Femur (tissue), 1 donor: Measurements from ENCODE around the gene LRP4.
"Not testable (repeated sequence)": the region's sequence is repeated elsewhere in the genome, so short reads cannot be mapped to it uniquely, and the experiment has no call there.

Source experiments
- DNase-seq: peaks from one replicate; pipeline ENCODE4 v3.0.0-alpha.2; 2017

LRP4 gene, protein sequence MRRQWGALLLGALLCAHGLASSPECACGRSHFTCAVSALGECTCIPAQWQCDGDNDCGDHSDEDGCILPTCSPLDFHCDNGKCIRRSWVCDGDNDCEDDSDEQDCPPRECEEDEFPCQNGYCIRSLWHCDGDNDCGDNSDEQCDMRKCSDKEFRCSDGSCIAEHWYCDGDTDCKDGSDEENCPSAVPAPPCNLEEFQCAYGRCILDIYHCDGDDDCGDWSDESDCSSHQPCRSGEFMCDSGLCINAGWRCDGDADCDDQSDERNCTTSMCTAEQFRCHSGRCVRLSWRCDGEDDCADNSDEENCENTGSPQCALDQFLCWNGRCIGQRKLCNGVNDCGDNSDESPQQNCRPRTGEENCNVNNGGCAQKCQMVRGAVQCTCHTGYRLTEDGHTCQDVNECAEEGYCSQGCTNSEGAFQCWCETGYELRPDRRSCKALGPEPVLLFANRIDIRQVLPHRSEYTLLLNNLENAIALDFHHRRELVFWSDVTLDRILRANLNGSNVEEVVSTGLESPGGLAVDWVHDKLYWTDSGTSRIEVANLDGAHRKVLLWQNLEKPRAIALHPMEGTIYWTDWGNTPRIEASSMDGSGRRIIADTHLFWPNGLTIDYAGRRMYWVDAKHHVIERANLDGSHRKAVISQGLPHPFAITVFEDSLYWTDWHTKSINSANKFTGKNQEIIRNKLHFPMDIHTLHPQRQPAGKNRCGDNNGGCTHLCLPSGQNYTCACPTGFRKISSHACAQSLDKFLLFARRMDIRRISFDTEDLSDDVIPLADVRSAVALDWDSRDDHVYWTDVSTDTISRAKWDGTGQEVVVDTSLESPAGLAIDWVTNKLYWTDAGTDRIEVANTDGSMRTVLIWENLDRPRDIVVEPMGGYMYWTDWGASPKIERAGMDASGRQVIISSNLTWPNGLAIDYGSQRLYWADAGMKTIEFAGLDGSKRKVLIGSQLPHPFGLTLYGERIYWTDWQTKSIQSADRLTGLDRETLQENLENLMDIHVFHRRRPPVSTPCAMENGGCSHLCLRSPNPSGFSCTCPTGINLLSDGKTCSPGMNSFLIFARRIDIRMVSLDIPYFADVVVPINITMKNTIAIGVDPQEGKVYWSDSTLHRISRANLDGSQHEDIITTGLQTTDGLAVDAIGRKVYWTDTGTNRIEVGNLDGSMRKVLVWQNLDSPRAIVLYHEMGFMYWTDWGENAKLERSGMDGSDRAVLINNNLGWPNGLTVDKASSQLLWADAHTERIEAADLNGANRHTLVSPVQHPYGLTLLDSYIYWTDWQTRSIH (N-terminal part only)

DNA sequence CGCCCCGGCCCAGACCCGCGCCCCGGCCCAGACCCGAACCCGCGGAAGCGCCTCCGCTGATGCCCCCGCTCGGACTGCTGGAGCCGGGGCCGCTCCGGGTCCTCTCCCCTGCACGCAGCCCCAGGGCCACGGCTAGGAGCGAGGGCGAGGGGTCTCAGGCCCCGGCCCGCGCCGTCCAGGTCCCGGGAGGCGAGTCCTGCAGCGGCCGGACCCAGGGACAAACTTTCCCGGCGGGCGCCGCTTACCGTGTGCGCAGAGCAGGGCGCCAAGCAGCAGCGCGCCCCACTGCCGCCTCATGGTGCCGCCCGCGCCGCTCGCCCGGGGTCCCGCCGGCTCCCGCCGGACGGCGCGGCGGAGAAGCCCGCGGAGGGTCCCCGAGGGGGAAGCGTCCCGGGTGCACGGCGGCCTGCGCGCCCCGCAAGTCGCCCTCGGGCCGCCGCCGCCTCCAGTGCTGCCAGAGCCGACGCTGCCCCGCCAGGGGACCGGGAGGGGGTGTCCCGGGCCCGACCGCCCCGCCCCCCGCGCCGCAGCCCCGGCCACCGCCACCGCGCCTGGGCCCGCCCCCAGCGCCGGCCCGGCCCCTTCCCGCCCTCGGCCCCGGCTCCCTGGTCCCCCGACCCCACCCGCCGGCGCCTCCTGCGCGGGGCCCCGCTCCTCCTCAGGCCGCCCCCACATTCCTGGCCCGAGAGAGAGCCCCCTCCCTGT, at the start of gene LRP4:
Gene LRP4 (minus strand): TSS at position 468 of the 705 bp plus-strand sequence. CDS start 171 bp downstream, at position 297.
- peak; percentile 76 for DNase-seq

DNA sequence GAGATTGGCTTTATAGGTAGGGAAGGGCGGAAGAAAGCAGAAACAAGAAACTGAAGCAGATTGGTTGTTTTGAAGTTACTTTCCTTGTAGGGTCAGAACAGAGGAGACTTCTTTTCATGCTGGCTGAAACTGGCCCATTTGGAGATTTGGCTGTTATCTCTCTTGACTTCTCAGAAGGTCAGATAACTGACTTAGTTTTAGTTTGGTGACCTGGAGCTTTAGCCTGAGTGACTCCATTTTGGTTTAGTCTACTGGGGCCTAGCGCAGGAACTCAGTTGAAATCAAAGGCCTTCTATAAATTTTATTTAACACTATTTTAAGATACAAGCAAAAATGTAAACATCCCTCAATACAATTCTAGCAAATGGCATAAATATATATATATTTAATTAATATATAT, 49.6 kb upstream of the LRP4 start:
- DNase-seq: no peak

GRCh38 chr11:46966773-46967172, 48.4 kb upstream of the LRP4 start:
- no peak for DNase-seq

GRCh38 chr11:46963844-46964243, 45.5 kb upstream of the LRP4 start:
- DNase-seq: no peak

DNA sequence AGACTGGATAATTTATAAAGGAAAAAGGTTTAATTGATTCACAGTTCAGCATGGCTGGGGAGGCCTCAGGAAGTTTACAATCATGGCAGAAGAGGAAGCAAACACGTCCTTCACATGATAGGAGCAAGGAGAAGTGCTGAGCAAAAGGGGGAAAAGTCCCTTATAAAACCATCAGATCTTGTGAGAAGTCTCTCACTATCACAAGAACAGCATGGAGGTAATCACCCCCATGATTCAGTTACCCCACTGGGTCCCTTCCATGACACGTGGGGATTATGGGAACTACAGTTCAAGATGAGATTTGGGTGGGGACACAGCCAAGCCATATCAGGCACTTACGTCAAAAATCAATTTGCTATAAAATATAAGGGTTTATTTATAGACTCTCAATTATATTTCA, 43.5 kb upstream of the LRP4 start:
- DNase-seq: not testable (repeated sequence)

DNA sequence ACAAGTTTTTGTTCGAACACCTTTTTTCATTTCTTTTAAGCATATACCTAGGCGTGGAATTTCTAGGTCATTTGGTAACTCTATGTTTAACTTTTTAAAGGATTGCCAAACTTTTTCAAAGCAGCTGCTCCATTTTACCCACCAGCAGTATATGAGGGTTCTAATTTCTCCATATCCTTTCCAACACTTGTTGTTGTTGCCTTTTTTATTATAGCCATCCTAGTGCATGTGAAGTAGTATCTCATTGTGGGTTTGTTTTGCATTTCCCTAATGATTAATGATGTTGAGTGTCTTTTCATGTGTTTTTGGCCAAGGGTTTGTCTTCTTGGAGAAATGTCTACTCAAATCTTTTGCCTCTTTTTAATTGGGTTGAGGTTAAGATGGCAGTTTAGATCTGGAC, 42.7 kb upstream of the LRP4 start:
- no peak for DNase-seq

DNA sequence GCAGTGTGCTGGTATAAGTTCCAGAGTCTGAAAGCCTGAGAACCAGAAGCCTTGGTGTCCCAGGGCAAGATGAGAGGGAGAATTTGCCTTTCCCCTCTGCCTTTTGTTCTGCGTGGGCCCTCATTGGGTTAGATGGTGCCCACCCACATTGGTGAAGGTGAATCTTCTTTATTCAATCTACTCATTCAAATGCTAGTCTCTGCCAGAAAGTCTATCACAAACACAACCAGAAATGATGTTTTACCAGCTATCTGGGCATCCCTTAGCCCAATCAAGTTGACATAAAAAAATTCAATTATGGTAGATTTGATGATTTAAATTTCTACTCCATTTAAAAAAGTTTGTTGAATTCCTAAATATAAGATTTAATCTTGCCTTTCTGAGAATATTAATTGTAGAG, 40.4 kb upstream of the LRP4 start:
- no peak for DNase-seq

- no peak for DNase-seq
These were observed 34.7 kb upstream of the LRP4 start for GRCh38 chr11:46953093-46953492.

DNA sequence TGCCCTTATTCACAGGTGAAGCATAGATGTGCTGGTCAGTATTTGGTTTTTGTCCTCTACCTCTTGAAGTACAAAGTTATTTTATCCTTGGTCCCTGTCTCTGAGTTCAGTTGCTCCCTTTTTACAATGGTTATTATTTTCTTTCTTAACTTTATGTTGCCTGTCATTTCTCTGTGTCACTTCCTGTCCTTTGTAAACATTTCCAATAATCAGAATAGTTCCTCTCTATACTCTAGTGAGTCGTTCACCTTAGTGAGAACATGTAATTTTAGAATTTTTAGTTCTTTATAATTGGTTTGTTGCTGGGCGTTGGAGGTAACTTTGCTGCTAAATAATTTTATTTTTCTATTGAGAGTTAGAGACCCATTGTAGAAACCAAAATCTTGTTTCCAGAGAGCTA, 34.2 kb upstream of the LRP4 start:
- DNase-seq: no peak

DNA sequence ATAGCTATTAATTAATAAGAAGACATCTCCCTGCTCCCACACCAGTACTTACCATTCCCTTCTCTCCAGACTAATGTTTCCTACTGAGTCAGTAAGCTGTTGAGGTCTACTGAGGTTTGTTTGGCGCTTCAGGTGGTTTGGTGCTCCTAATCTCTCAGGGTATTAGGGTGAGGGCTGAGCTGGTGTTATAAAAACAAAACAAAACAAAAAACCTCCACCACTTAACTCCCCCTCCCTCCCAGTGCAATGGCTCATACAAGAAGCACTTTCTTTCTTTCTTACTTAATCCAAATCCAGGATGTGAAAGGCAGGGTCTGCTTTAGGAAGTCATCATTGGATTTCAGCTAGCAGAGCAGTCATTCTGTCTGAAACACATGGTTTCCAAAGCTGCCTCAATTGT, 33.5 kb upstream of the LRP4 start:
- no peak for DNase-seq

DNA sequence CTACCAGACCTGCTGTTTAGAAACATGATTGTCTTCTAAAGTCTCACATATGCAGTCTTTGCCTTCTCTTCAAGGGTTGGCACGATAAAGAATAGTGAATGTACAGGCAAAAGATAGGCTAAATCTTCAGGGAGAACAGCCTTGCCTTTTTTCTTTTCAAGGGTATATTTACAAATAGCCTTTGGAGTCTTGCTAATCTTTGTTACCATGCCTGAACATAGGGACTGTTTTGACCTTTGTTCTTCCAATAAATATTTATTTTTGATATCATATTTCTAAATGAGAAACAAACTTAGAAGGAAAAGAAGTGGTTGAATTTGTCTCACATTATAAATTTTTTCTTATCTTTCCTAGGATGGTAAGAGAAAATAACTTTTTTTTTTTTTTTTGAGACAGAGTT, 30.9 kb upstream of the LRP4 start:
- no peak for DNase-seq

GRCh38 chr11:46948378-46949131, 30.2 kb upstream of the LRP4 start:
- DNase-seq: no peak

- DNase-seq: no peak
These were observed 29.2 kb upstream of the LRP4 start for GRCh38 chr11:46947399-46948077.

- no peak for DNase-seq
These were observed 26.2 kb upstream of the LRP4 start for GRCh38 chr11:46944356-46945075.

DNA sequence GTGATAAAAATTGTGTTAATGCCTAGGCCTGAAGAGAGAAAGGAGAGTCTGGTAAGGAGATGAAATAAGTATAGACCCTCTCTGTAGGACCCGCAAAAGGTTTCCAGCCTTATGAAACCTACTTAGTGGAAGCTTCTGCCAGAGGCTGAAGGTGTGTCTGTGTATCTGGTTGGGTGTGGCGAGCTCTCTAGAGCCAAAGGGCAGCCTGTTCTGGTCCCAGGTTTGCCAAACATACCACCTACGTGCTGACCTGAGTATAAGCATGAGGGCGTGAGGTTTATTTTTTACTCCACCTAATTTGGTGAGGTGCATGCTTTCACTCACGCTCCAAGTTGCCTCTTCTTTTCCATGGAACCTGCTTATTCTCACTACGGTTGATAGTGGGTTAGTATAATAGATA, 23.8 kb upstream of the LRP4 start:
- no peak for DNase-seq

DNA sequence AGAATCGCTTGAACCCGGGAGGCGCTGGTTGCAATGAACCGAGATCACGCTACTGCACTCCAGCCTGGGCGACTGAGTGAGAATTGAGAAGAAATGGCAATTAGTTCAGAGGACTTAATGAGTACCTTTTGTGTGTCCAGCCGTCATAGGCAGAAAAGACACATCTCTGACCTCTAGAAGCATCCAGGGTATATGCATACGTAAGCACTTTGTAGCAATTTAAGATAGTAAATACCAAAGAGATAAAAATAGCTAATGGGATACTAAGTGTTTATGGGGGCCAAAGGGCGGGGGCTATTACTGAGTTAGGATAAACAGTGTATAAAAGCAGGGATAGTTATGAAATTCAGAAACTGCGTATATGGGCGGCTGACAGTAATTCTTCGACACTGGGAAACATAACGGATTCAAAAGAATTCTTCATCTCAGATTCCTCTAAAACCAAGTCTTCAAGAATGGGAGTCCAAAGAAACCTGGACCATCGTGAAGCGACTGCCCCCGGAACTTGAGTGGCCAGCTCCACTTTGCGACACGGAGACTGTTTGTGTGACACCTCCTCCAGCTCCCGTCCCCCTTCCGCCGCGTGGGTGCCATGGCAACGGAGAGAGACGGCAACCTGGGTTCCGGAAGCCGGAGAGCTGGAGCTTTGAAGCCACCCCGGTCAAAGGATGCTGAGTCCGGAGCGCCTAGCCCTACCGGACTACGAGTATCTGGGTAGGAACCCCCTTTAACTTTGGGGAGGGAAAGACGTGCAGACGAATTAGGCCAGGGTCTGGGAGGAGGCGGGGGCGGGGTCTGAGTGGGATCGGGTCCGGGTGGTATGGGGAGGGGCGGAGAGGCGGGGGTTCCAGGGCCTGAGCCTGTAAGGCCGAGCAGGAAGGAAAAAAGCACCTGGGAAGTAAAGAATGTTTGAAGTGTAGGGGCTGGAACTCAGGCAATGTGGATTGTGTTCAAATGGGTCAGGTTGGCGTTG, 18.1 kb upstream of the LRP4 start, which contains the start of gene CSTPP1:
Gene CSTPP1 (plus strand): TSS at position 624 of the 973 bp plus-strand sequence. CDS start 45 bp downstream, at position 669.
- DNase-seq: peak; percentile 95

DNA sequence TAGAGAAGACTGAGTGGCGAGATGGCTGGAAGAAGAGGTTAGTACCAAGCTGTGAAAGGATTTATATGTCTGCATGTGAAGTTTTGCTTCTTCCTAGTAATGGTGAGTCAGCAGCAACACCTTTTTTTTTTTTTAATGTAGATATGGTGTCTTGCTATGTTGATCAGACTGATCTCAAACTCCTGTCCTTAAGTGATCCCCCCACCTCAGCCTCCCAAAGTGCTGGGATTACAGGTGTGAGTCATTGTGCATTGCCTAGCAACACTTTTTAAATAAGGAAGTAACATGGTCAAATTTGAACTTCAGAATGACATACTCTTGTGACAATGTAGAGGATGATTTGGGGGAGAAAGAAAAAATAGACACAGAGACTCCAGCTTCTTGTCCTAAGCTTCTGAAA, 11.7 kb upstream of the LRP4 start:
- DNase-seq: no peak

- not testable (repeated sequence) for DNase-seq
These were observed 10.4 kb upstream of the LRP4 start for GRCh38 chr11:46928701-46929100.

DNA sequence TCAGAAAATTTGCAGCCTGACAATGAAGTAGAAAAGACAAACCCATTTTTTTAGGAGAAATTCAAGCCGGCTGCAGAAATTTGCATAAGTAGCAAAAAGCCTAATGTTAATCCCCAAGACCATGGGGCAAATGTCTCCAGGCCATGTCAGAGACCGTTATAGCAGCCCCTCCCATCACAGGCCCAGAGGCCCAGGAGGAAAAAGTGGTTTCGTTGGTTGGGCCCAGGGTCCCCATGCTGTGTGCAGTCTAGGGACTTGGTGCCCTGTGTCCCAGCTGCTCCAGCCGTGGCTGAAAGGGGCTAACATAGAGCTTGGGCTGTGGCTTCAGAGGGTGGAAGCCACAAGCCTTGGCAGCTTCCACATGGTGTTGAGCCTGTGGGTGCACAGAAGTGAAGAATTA, 9.6 kb upstream of the LRP4 start:
- not testable (repeated sequence) for DNase-seq
